Panc1 (cell line): ENCODE results near the gene NFIB.

Experiments
- POLR2AphosphoS5 ChIP-seq: IDR thresholded peaks from 2 replicates; pipeline ENCODE4 v1.6.1; 2012; ENCODE audit warnings: mild to moderate bottlenecking, low read depth, low read length, moderate library complexity
- SIN3A ChIP-seq: IDR thresholded peaks from 2 replicates; pipeline ENCODE4 v1.6.1; 2012; ENCODE audit warnings: low read depth, mild to moderate bottlenecking, low read length, moderate library complexity, borderline replicate concordance; ENCODE audit not compliant: insufficient read depth
- TCF7L2 ChIP-seq: IDR thresholded peaks from 2 replicates; pipeline ENCODE4 v1.6.1; 2011; ENCODE audit warnings: mild to moderate bottlenecking, low read depth, low read length, inconsistent platforms
- TF ChIP-seq, protein P1 (sequence below): fragments of 450-650 bp; IDR thresholded peaks from 2 replicates; pipeline ENCODE4 v1.5.1; 2017; ENCODE audit warnings: mild to moderate bottlenecking
- TF ChIP-seq, protein P2 (sequence below), 2 experiments: IDR thresholded peaks; 2 replicates each; pipeline ENCODE4 v1.6.1; 2011 to 2012; ENCODE audit warnings: low read depth in 2 of 2, control low read depth in 1 of 2, low read length in 1 of 2, mild to moderate bottlenecking in 1 of 2, moderate library complexity in 1 of 2; ENCODE audit not compliant: insufficient read depth in 1 of 2

DNA sequence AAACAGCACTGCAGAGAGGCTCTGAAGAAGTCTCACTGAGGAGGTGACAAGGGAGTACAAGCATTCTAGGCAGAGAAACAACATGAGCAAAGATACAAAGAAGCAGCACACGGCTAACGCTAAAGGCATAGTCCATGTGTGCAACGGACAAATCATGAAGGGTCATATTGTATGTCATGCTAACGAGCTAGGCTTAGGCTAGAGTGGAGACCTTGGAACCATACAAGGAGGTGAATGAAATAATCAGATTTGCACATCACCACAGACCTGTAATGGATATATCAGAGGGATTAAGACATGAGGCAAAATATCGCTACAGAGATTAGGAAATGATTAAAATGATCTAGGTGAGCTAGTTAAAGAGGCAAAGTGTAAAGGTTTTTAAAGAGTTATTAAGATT lies 145.6 kb downstream of the NFIB start:
- TF ChIP-seq, protein P1, sequence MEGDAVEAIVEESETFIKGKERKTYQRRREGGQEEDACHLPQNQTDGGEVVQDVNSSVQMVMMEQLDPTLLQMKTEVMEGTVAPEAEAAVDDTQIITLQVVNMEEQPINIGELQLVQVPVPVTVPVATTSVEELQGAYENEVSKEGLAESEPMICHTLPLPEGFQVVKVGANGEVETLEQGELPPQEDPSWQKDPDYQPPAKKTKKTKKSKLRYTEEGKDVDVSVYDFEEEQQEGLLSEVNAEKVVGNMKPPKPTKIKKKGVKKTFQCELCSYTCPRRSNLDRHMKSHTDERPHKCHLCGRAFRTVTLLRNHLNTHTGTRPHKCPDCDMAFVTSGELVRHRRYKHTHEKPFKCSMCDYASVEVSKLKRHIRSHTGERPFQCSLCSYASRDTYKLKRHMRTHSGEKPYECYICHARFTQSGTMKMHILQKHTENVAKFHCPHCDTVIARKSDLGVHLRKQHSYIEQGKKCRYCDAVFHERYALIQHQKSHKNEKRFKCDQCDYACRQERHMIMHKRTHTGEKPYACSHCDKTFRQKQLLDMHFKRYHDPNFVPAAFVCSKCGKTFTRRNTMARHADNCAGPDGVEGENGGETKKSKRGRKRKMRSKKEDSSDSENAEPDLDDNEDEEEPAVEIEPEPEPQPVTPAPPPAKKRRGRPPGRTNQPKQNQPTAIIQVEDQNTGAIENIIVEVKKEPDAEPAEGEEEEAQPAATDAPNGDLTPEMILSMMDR, result no peak
- TF ChIP-seq SIN3A (no peak), POLR2AphosphoS5 (no peak), TCF7L2 (no peak)
- TF ChIP-seq, protein P2, sequence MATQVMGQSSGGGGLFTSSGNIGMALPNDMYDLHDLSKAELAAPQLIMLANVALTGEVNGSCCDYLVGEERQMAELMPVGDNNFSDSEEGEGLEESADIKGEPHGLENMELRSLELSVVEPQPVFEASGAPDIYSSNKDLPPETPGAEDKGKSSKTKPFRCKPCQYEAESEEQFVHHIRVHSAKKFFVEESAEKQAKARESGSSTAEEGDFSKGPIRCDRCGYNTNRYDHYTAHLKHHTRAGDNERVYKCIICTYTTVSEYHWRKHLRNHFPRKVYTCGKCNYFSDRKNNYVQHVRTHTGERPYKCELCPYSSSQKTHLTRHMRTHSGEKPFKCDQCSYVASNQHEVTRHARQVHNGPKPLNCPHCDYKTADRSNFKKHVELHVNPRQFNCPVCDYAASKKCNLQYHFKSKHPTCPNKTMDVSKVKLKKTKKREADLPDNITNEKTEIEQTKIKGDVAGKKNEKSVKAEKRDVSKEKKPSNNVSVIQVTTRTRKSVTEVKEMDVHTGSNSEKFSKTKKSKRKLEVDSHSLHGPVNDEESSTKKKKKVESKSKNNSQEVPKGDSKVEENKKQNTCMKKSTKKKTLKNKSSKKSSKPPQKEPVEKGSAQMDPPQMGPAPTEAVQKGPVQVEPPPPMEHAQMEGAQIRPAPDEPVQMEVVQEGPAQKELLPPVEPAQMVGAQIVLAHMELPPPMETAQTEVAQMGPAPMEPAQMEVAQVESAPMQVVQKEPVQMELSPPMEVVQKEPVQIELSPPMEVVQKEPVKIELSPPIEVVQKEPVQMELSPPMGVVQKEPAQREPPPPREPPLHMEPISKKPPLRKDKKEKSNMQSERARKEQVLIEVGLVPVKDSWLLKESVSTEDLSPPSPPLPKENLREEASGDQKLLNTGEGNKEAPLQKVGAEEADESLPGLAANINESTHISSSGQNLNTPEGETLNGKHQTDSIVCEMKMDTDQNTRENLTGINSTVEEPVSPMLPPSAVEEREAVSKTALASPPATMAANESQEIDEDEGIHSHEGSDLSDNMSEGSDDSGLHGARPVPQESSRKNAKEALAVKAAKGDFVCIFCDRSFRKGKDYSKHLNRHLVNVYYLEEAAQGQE (IDR thresholded peaks at IDR 0.05; ENCODE audit: insufficient read depth in 1 of 2, low read depth in 2 of 2, low read length in 1 of 2), result no peak
